ENCODE measurements around the gene NPEPPS.

The NPEPPS gene

GRCh38 chr17:47660064-47660492 lies 129.2 kb downstream of the NPEPPS start:
- in situ Hi-C loops (cut with HindIII; ENCODE audit: low sequenced_read_pairs), result no loop called here

- in situ Hi-C loops (cut with HindIII; ENCODE audit: low sequenced_read_pairs), result no loop called here
These were observed 133.2 kb downstream of the NPEPPS start for GRCh38 chr17:47663912-47664623.

- in situ Hi-C loops (cut with HindIII; ENCODE audit: low sequenced_read_pairs), result no loop called here
These were observed 133.7 kb downstream of the NPEPPS start for GRCh38 chr17:47664624-47664941.

GRCh38 chr17:47665655-47666054 lies 134.7 kb downstream of the NPEPPS start:
- in situ Hi-C loops (cut with HindIII; ENCODE audit: low sequenced_read_pairs), result no loop called here

- in situ Hi-C loops (cut with HindIII; ENCODE audit: low sequenced_read_pairs), result no loop called here
These were observed 138.2 kb downstream of the NPEPPS start for GRCh38 chr17:47669081-47669480.

GRCh38 chr17:47670064-47670463 lies 139.2 kb downstream of the NPEPPS start:
- in situ Hi-C loops (cut with HindIII; ENCODE audit: low sequenced_read_pairs), result no loop called here

Data from DLD1 (cell line).